GM23248 (cell line): Measurements from ENCODE around the gene AGPAT2. TPM values are rescaled to one million over a fixed set of nuclear protein-coding genes. Genes with fewer than 3 reads are reported as not detected.
"Not testable (repeated sequence)": the region's sequence is repeated elsewhere in the genome, so short reads cannot be mapped to it uniquely, and the experiment has no call there.

Experiments used
- DNase-seq: peaks from one replicate; pipeline ENCODE4 v3.0.0-alpha.2; 2015
- H2AFZ ChIP-seq: fragments of 200-600 bp; sonication (generic); 2 replicates; pipeline ENCODE4 v1.6.1; 2016; ENCODE audit warnings: antibody characterized with exemption
- H3F3A ChIP-seq: fragments of 200-600 bp; sonication (generic); 2 replicates; pipeline ENCODE4 v1.6.1; 2016; ENCODE audit warnings: mild to moderate bottlenecking, antibody characterized with exemption, mixed run types; ENCODE audit not compliant: insufficient read depth
- H3K27ac ChIP-seq: fragments of 200-600 bp; sonication (generic); 2 replicates; pipeline ENCODE4 v1.5.1; 2016; ENCODE audit warnings: mild to moderate bottlenecking
- H3K27me3 ChIP-seq: fragments of 200-600 bp; sonication (generic); replicated peaks from 2 replicates; pipeline ENCODE4 v1.6.1; 2016; ENCODE audit warnings: mild to moderate bottlenecking; ENCODE audit not compliant: insufficient read depth
- H3K36me3 ChIP-seq: fragments of 200-600 bp; sonication (generic); 2 replicates; pipeline ENCODE4 v1.6.1; 2016; ENCODE audit warnings: low read depth, mild to moderate bottlenecking
- H3K4me1 ChIP-seq: fragments of 200-600 bp; sonication (generic); 2 replicates; pipeline ENCODE4 v1.6.1; 2016; ENCODE audit warnings: mild to moderate bottlenecking; ENCODE audit not compliant: insufficient read depth
- H3K4me2 ChIP-seq: fragments of 200-600 bp; sonication (generic); one replicate; pipeline ENCODE4 v1.6.1; 2016; ENCODE audit warnings: mild to moderate bottlenecking; ENCODE audit not compliant: unreplicated experiment
- H3K4me3 ChIP-seq: fragments of 200-600 bp; sonication (generic); 2 replicates; pipeline ENCODE4 v1.5.1; 2016; ENCODE audit warnings: mild to moderate bottlenecking
- H3K79me2 ChIP-seq: fragments of 200-600 bp; sonication (generic); 2 replicates; pipeline ENCODE4 v1.6.1; 2016; ENCODE audit warnings: mild to moderate bottlenecking; ENCODE audit not compliant: insufficient read depth
- H3K9ac ChIP-seq: fragments of 200-600 bp; sonication (generic); 2 replicates; pipeline ENCODE4 v1.6.1; 2016; ENCODE audit warnings: mild to moderate bottlenecking
- H3K9me2 ChIP-seq: fragments of 200-600 bp; sonication (generic); 2 replicates; pipeline ENCODE4 v1.6.1; 2016; ENCODE audit warnings: mixed run types, mild to moderate bottlenecking, moderate library complexity; ENCODE audit not compliant: insufficient read depth
- H3K9me3 ChIP-seq: fragments of 200-600 bp; sonication (generic); one replicate; pipeline ENCODE4 v1.6.1; 2017; ENCODE audit warnings: low read depth
- H4K20me1 ChIP-seq: fragments of 200-600 bp; sonication (generic); 2 replicates; pipeline ENCODE4 v1.6.0; 2016; ENCODE audit not compliant: insufficient read depth
- EZH2 ChIP-seq: fragments of 200-600 bp; sonication (generic); IDR thresholded peaks from 2 replicates; pipeline ENCODE4 v1.6.1; 2018; ENCODE audit warnings: antibody characterized with exemption, mild to moderate bottlenecking; ENCODE audit not compliant: insufficient read depth, poor library complexity, severe bottlenecking
- EZH2phosphoT487 ChIP-seq: fragments of 200-600 bp; sonication (generic); IDR thresholded peaks from 2 replicates; pipeline ENCODE4 v1.6.1; 2018; ENCODE audit warnings: antibody characterized with exemption, moderate library complexity, mild to moderate bottlenecking, low read depth; ENCODE audit not compliant: insufficient read depth
- WGBS, 2 experiments: methylation state at CpG; one replicate each; pipeline ENCODE4 v1.1.6; 2015 to 2017; ENCODE audit warnings: low lambda C conversion rate in 2 of 2, low coverage in 1 of 2; ENCODE audit errors: missing lambda C conversion rate in 2 of 2; 5-methylcytosine and 5-hydroxymethylcytosine counted together
- in situ Hi-C: fragments of 300-500 bp; cut with MboI; formaldehyde crosslinking; loops from 2 replicates; pipeline ENCODE4 v1.15.0; 2020
- polyA plus RNA-seq: library from polyadenylated mRNA; unstranded; fragments of >200 nt; fragmentation: Nextera tagmentation; extraction: Ambion mirVana; gene quantifications from 2 replicates; pipeline ENCODE4 v1.2.1, GENCODE V29; 2016
- total RNA-seq: library from RNA; depleted of rRNA; stranded (reverse); fragments of >200 nt; shearing (Covaris generic); gene quantifications from 2 replicates; pipeline ENCODE4 v1.2.3, GENCODE V29; 2014

AGPAT2 gene
- total and polyA plus RNA-seq, 2 experiments from 2014 or later, result 58.3 to 68.7 TPM

DNA sequence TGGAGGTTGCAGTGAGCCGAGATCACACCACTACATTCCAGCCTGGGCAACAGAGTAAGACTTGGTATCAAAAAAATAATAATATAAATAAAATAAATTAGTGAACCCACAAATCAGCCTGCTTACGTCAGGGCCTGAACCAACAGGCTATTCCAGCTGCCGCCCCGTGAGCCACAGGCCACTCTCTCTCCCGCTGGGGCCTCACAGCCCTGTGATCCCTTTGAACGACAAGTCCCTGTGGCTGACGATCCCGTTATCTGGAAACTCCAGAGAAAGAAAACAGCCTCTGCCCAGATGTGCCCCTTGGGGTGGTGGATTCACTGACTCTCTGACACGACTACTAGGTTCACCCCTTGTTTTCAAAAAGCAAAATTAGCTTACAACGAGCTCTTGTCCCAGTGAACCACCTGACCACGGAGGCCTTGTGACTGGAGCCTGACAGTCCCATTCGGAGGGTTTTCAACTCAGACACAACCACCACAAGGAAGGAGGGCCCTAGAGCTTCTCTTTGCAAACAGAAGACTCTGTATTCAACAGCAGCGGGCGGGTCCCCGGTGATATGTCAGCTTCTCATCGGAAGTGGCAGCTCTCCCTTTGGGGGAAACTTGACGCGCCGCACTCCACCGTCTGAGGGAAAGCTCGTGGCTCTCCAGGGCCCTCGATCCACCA lies 20.7 kb upstream of the AGPAT2 start:
- Histone ChIP-seq H3K4me2 (no peak overlapping the region), H3K36me3 (no peaks in the 10 kb centered on the region), H3F3A (0 out of 2 replicates have a peak, but pooled peaks cover 14% of the 10 kb centered on the region), H2AFZ (no peak overlapping the region), H3K4me3 (no peak overlapping the region), H3K27me3 (peaks cover 11% of the 10 kb centered on the region; the same call in 1 of the 2 replicates), H4K20me1 (no peaks in the 10 kb centered on the region), H3K9ac (no peak overlapping the region), H3K4me1 (peaks cover 7% of the 10 kb centered on the region; the same call in 1 of the 2 replicates), H3K79me2 (no peaks in the 10 kb centered on the region), H3K9me3 (no peaks in the 10 kb centered on the region), H3K27ac (no peak overlapping the region), H3K9me2 (no peaks in the 10 kb centered on the region)
- DNase-seq, result no peak
- in situ Hi-C loops, result no loop called here
- TF ChIP-seq EZH2phosphoT487 (no peak), EZH2 (no peak)
- 81% methylated on average over 22 of the region's 22 CpGs for WGBS, 2 experiments

DNA sequence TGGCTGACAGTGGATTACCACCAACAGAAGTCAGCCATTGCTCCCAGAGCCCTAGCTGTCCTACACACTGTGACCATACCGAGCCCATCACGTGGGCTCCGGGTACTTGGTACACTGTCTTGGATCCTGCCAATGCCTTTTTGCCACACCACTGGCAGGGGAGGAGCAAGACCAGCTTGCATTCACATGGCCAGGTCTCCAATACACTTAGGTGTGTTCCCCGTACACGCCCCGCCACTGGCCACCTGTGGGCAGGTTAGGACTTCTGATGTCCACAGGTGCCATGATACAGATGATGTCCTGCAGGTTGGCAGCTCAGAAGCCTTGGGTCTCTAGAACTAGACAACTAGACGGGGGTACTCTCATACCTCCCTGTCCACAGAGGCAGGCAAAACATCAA lies 19.8 kb upstream of the AGPAT2 start:
- Histone ChIP-seq H3K9ac (no peak overlapping the region), H3K9me2 (no peaks in the 10 kb centered on the region), H3K4me1 (peaks cover 7% of the 10 kb centered on the region; the same call in 1 of the 2 replicates), H3K36me3 (no peaks in the 10 kb centered on the region), H3K4me3 (no peak overlapping the region), H3F3A (0 out of 2 replicates have a peak, but pooled peaks cover 14% of the 10 kb centered on the region), H3K9me3 (no peaks in the 10 kb centered on the region), H3K4me2 (no peak overlapping the region), H3K27me3 (peaks cover 7% of the 10 kb centered on the region; the same call in 1 of the 2 replicates), H2AFZ (no peak overlapping the region), H3K79me2 (no peaks in the 10 kb centered on the region), H3K27ac (no peak overlapping the region), H4K20me1 (no peaks in the 10 kb centered on the region)
- 92 to 93% methylated on average over 6 to 7 of the region's 7 CpGs for whole genome bisulfite sequencing, 2 experiments
- in situ Hi-C loops, result no loop called here
- no peak for DNase-seq
- TF ChIP-seq EZH2phosphoT487, result no peak
- TF ChIP-seq EZH2, result no peak

DNA sequence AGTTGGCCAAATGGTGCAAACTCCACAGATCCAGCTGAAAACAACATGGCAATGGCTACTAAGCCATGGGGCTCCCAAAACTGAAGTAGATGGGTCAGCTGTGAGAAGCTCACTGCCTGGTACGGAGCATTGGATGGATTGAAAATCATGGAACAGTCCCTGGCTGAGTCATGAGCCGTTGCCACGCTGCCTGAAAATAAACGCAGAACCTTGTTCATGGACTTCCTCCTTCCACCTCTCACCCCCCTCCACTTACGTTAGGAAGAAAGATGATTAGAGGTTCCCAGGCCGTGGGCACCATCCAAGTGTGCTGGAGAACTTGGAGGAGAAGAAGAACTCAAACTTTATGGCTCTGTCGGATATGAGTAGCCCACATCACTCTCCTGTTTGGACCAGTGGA lies 18.3 kb upstream of the AGPAT2 start:
- Histone ChIP-seq H4K20me1 (no peaks in the 10 kb centered on the region), H3K27me3 (peaks cover 7% of the 10 kb centered on the region; the same call in 1 of the 2 replicates), H3K27ac (no peak overlapping the region), H3K9me3 (no peaks in the 10 kb centered on the region), H2AFZ (no peak overlapping the region), H3K79me2 (no peaks in the 10 kb centered on the region), H3K4me2 (no peak overlapping the region), H3K4me3 (no peak overlapping the region), H3K9me2 (no peaks in the 10 kb centered on the region), H3K36me3 (no peaks in the 10 kb centered on the region), H3F3A (0 out of 2 replicates have a peak, but pooled peaks cover 1% of the 10 kb centered on the region), H3K4me1 (peaks cover 3% of the 10 kb centered on the region; the same call in 1 of the 2 replicates), H3K9ac (no peak overlapping the region)
- no peak for DNase-seq
- in situ Hi-C loops, result no loop called here
- TF ChIP-seq EZH2phosphoT487 (no peak), EZH2 (no peak)
- WGBS, 2 experiments, result 40 to 41% methylated on average over 7 of the region's 7 CpGs

DNA sequence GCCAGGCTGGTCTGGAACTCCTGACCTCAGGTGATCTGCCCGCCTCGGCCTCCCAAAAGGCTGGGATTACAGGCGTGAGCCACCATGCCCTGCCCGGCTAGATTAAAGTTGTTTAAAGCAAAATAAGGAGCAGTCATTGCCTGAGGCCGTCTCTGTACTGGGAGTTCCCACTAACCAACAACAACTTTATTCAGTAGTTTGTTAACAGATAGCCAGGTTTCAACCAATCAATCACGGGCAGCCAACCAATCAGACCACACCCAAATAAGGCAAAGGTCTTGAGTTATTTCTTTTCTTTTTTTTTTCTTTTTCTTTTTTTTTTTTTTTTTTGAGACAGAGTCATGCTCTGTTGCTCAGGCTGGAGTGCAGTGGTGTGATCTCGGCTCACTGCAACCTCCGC lies 17.5 kb upstream of the AGPAT2 start:
- H3K27me3 ChIP-seq, H3K9me2 ChIP-seq, in situ Hi-C loops, H3F3A ChIP-seq, DNase-seq, H3K27ac ChIP-seq, H3K9me3 ChIP-seq, H3K4me3 ChIP-seq, H3K9ac ChIP-seq, H3K36me3 ChIP-seq, H2AFZ ChIP-seq, H3K4me1 ChIP-seq, H3K4me2 ChIP-seq, H4K20me1 ChIP-seq, H3K79me2 ChIP-seq: not testable (repeated sequence)
- 89 to 95% methylated on average over 8 of the region's 8 CpGs for WGBS, 2 experiments
